Endothelial cell of umbilical vein (primary cell): ENCODE measurements around the gene CHGA. TPM values are rescaled to one million over a fixed set of nuclear protein-coding genes. Genes with fewer than 3 reads are reported as not detected.
A peak's percentile ranks its signal among the peaks of the same experiment; 100 is the strongest.

Source experiments
- BruUV-seq: library from RNA; stranded (reverse); fragments of 400-500 nt; replicated peaks from 2 replicates; lab custom pipeline; 2021; lab: Mats Ljungman, UMichigan
- CTCF ChIA-PET: fragments of 300-600, 350-600 bp; sonication (Branson Sonifier 250); formaldehyde crosslinking; loops from one replicate; lab custom pipeline; 2021; ENCODE audit warnings: antibody characterized with exemption, inconsistent platforms; lab: Charles Lee
- POLR2A ChIA-PET: fragments of 300-600, 350-600 bp; sonication (Branson Sonifier 250); formaldehyde crosslinking; loops from one replicate; lab custom pipeline; 2021; ENCODE audit warnings: antibody characterized with exemption, inconsistent platforms; lab: Charles Lee
- DNase-seq: peaks from one replicate; pipeline ENCODE4 v3.0.0-alpha.2; 2011; ENCODE audit warnings: low read depth, low spot score
- FAIRE-seq: peaks from 2 replicates; lab custom pipeline; 2011; peaks lifted over from hg19 to GRCh38; lab: Jason Lieb, UNC
- H2AFZ ChIP-seq: 2 replicates; pipeline ENCODE4 v1.6.0; 2012; ENCODE audit warnings: low read depth, low read length, control low read depth, inconsistent platforms
- H3K27ac ChIP-seq: 2 replicates; pipeline ENCODE4 v1.5.1; 2011; ENCODE audit warnings: low read depth, mild to moderate bottlenecking, control low read depth, low read length, moderate library complexity; ENCODE audit not compliant: insufficient read depth
- H3K27me3 ChIP-seq, 2 experiments: 2 replicates each; pipeline versions ENCODE4 v1.6.0 to v1.6.1; 2011; ENCODE audit warnings: low read length in 2 of 2, mixed read lengths in 1 of 2; ENCODE audit not compliant: control insufficient read depth in 2 of 2, insufficient read depth in 2 of 2
- H3K36me3 ChIP-seq, 2 experiments: 2 replicates in 1 of 2; 3 replicates in 1 of 2; pipeline ENCODE4 v1.5.1; 2011; ENCODE audit warnings: low read length in 2 of 2, mild to moderate bottlenecking in 1 of 2, moderate library complexity in 1 of 2; ENCODE audit not compliant: control insufficient read depth in 2 of 2, insufficient read depth in 2 of 2; ENCODE audit errors: extremely low read depth in 1 of 2
- H3K4me1 ChIP-seq: 3 replicates; pipeline ENCODE4 v1.5.1; 2011; ENCODE audit warnings: mild to moderate bottlenecking, low read length; ENCODE audit not compliant: control insufficient read depth, insufficient read depth; ENCODE audit errors: extremely low read depth
- H3K4me2 ChIP-seq: 2 replicates; pipeline ENCODE4 v1.6.1; 2011; ENCODE audit warnings: low read length, control low read depth, mixed read lengths; ENCODE audit not compliant: insufficient read depth
- H3K4me3 ChIP-seq, 3 experiments: fragments of 200-600 bp in 1 of 3; sonication (generic), shearing (Covaris generic) in 1 of 3; replicated peaks in 1 of 3; 2 replicates each; pipeline ENCODE4 v1.5.1; 2011 to 2016; ENCODE audit warnings: control low read depth in 3 of 3, low read length in 3 of 3, mild to moderate bottlenecking in 2 of 3, inconsistent platforms in 1 of 3, low read depth in 1 of 3, moderate library complexity in 1 of 3; ENCODE audit not compliant: insufficient read depth in 1 of 3
- H3K79me2 ChIP-seq: 2 replicates; pipeline ENCODE4 v1.6.0; 2012; ENCODE audit warnings: low read length, inconsistent platforms; ENCODE audit not compliant: control insufficient read depth, insufficient read depth
- H3K9ac ChIP-seq: replicated peaks from 2 replicates; pipeline ENCODE3; 2011; ENCODE audit warnings: low read length, control low read depth; ENCODE audit not compliant: insufficient read depth; ENCODE audit errors: extremely low read depth
- H3K9me1 ChIP-seq: replicated peaks from 3 replicates; pipeline ENCODE4 v1.6.0; 2011; ENCODE audit warnings: mild to moderate bottlenecking, low read length; ENCODE audit not compliant: control insufficient read depth, insufficient read depth; ENCODE audit errors: extremely low read depth
- H3K9me3 ChIP-seq: replicated peaks from 2 replicates; pipeline ENCODE4 v1.5.1; 2012; ENCODE audit warnings: low read length, inconsistent platforms; ENCODE audit not compliant: control insufficient read depth, insufficient read depth
- H4K20me1 ChIP-seq: replicated peaks from 2 replicates; pipeline ENCODE3; 2011; ENCODE audit warnings: mild to moderate bottlenecking, low read length; ENCODE audit not compliant: control insufficient read depth, insufficient read depth; ENCODE audit errors: extremely low read depth
- EZH2 ChIP-seq: IDR thresholded peaks from 2 replicates; pipeline ENCODE4 v1.6.1; 2012; ENCODE audit warnings: borderline replicate concordance, low read depth, mild to moderate bottlenecking, moderate library complexity, low read length, inconsistent platforms; ENCODE audit not compliant: severe bottlenecking
- FOS ChIP-seq: IDR thresholded peaks from 2 replicates; pipeline ENCODE4 v1.6.1; 2011; ENCODE audit warnings: mild to moderate bottlenecking, low read length, moderate library complexity, borderline replicate concordance; ENCODE audit not compliant: insufficient read depth
- GATA2 ChIP-seq: IDR thresholded peaks from 2 replicates; pipeline ENCODE4 v1.7.0; 2011; ENCODE audit warnings: low read depth, mild to moderate bottlenecking, moderate library complexity, mixed read lengths, low read length; ENCODE audit not compliant: insufficient read length, insufficient read depth
- JUN ChIP-seq: IDR thresholded peaks from 2 replicates; pipeline ENCODE4 v1.6.1; 2011; ENCODE audit warnings: borderline replicate concordance, low read depth; ENCODE audit not compliant: insufficient read length, insufficient read depth
- MYC ChIP-seq: IDR thresholded peaks from one replicate; pipeline ENCODE4 v1.6.1; 2011; ENCODE audit warnings: mild to moderate bottlenecking, low read depth, low read length
- POLR2A ChIP-seq: IDR thresholded peaks from 2 replicates; pipeline ENCODE4 v1.6.1; 2012; ENCODE audit warnings: low read depth, mild to moderate bottlenecking, control low read depth, low read length
- POLR2AphosphoS5 ChIP-seq: IDR thresholded peaks from 2 replicates; pipeline ENCODE4 v1.6.1; 2012; ENCODE audit warnings: low read depth, mild to moderate bottlenecking, control low read depth, low read length, moderate library complexity; ENCODE audit not compliant: insufficient read depth
- dilution Hi-C: fragments of 300-500 bp; cut with MboI; formaldehyde crosslinking; loops from one replicate; pipeline ENCODE4 v1.15.0; 2019; ENCODE audit warnings: low sequenced_read_pairs; ENCODE audit not compliant: extremely low pct_ligation_motif_present
- intact Hi-C: fragments of 100-400 bp; cut with micrococcal nuclease; formaldehyde crosslinking; loops from one replicate; pipeline ENCODE4 v1.10.0; 2022
- polyA plus RNA-seq, 4 experiments: library from polyadenylated mRNA; depleted of rRNA in 3 of 4; stranded (reverse) in 3 of 4; unstranded in 1 of 4; fragments of >200 nt; gene quantifications; 2 replicates each; pipeline versions ENCODE4 v1.2.1 to v1.2.3, GENCODE V29; 2011 to 2012; ENCODE audit warnings: missing spikeins in 1 of 4
- total RNA-seq: library from RNA; stranded (reverse); gene quantifications from 2 replicates; pipeline ENCODE4 v1.2.3, GENCODE V29; 2021
- TF ChIP-seq, protein P1 (sequence below): IDR thresholded peaks from 2 replicates; pipeline ENCODE4 v1.6.1; 2011; ENCODE audit not compliant: insufficient read depth, insufficient read length
- TF ChIP-seq, protein P2 (sequence below), 2 donors: IDR thresholded peaks; 1 replicate in 1 of 2; 2 replicates in 1 of 2; pipeline ENCODE4 v1.5.1; 2011; ENCODE audit warnings: low read length in 2 of 2, mild to moderate bottlenecking in 2 of 2, moderate library complexity in 2 of 2, control low read depth in 1 of 2, inconsistent platforms in 1 of 2, low read depth in 1 of 2; ENCODE audit not compliant: insufficient read depth in 1 of 2; ENCODE audit errors: extremely low read depth in 1 of 2

CHGA gene
- total and polyA plus RNA-seq, 2 donors (not counting 3 experiments of a cell fraction or from before 2014, with no cell fraction given), result not detected

DNA sequence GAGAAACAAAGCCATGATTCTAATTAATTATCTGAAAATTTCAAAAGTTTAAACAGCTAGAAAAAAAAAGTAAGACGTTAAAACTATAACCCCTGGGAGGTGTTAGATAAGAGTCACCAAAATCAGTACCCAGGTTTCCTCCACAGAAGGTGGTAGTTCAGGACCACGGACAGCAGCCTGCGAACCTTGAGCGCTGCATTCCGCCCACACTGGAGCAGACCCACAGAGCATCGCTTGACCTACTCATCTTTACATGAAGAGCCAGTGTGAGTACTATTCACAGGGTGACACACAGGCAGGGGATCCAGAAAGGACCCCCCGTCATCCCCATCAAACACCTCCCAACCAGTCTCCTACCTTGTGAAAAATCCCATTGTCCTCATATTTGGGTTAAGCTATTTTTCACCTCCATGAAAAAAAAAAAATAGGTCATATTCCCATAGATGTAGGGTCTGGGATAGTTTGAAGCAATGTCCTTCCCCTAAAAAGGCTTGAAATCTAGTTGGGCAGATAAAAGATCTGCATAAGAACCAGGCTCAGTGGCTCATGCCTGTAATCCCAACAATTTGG lies 8.8 kb upstream of the CHGA start:
- H3K9ac ChIP-seq, result no peak overlapping the region
- no peaks in the 10 kb centered on the region for H4K20me1 ChIP-seq
- ChIA-PET POLR2A (no interaction called here), CTCF (no interaction called here)
- H3K4me1 ChIP-seq, result no peaks in the 10 kb centered on the region
- no peak overlapping the region for H3K4me3 ChIP-seq
- BruUV-seq, result no TSS peak
- no peaks in the 10 kb centered on the region for H3K27me3 ChIP-seq
- dilution Hi-C loops (no loop called here), intact Hi-C loops (no loop called here)
- no peak overlapping the region for H2AFZ ChIP-seq
- no peaks in the 10 kb centered on the region for H3K79me2 ChIP-seq
- H3K9me3 ChIP-seq, result no peaks in the 10 kb centered on the region
- DNase-seq (peak; percentile 17), FAIRE-seq (no peak)
- H3K4me2 ChIP-seq, result no peak overlapping the region
- H3K36me3 ChIP-seq, result no peaks in the 10 kb centered on the region
- no peak overlapping the region for H3K27ac ChIP-seq
- no peaks in the 10 kb centered on the region for H3K9me1 ChIP-seq
- no peak for TF ChIP-seq JUN
- TF ChIP-seq GATA2, result no peak
- no peak for TF ChIP-seq POLR2A
- TF ChIP-seq, protein P1, sequence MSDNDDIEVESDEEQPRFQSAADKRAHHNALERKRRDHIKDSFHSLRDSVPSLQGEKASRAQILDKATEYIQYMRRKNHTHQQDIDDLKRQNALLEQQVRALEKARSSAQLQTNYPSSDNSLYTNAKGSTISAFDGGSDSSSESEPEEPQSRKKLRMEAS, result no peak
- TF ChIP-seq MYC, result no peak
- TF ChIP-seq, protein P2, sequence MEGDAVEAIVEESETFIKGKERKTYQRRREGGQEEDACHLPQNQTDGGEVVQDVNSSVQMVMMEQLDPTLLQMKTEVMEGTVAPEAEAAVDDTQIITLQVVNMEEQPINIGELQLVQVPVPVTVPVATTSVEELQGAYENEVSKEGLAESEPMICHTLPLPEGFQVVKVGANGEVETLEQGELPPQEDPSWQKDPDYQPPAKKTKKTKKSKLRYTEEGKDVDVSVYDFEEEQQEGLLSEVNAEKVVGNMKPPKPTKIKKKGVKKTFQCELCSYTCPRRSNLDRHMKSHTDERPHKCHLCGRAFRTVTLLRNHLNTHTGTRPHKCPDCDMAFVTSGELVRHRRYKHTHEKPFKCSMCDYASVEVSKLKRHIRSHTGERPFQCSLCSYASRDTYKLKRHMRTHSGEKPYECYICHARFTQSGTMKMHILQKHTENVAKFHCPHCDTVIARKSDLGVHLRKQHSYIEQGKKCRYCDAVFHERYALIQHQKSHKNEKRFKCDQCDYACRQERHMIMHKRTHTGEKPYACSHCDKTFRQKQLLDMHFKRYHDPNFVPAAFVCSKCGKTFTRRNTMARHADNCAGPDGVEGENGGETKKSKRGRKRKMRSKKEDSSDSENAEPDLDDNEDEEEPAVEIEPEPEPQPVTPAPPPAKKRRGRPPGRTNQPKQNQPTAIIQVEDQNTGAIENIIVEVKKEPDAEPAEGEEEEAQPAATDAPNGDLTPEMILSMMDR (IDR thresholded peaks at IDR 0.05; ENCODE audit: extremely low read depth in 1 of 2, insufficient read depth in 1 of 2, low read depth in 1 of 2, low read length in 2 of 2), result no peak
- TF ChIP-seq FOS, result no peak
- TF ChIP-seq EZH2, result no peak
- TF ChIP-seq POLR2AphosphoS5, result no peak
